CD4-positive, alpha-beta T cell treated with Interleukin-4 for 1 hour (primary cell): ENCODE measurements around the gene IGSF10.
"Not testable (repeated sequence)": the region's sequence is repeated elsewhere in the genome, so short reads cannot be mapped to it uniquely, and the experiment has no call there.

Experiments used
- DNase-seq, 2 donors: peaks; one replicate each; pipeline ENCODE4 v3.0.0-alpha.2; 2020 to 2022

Gene IGSF10, protein sequence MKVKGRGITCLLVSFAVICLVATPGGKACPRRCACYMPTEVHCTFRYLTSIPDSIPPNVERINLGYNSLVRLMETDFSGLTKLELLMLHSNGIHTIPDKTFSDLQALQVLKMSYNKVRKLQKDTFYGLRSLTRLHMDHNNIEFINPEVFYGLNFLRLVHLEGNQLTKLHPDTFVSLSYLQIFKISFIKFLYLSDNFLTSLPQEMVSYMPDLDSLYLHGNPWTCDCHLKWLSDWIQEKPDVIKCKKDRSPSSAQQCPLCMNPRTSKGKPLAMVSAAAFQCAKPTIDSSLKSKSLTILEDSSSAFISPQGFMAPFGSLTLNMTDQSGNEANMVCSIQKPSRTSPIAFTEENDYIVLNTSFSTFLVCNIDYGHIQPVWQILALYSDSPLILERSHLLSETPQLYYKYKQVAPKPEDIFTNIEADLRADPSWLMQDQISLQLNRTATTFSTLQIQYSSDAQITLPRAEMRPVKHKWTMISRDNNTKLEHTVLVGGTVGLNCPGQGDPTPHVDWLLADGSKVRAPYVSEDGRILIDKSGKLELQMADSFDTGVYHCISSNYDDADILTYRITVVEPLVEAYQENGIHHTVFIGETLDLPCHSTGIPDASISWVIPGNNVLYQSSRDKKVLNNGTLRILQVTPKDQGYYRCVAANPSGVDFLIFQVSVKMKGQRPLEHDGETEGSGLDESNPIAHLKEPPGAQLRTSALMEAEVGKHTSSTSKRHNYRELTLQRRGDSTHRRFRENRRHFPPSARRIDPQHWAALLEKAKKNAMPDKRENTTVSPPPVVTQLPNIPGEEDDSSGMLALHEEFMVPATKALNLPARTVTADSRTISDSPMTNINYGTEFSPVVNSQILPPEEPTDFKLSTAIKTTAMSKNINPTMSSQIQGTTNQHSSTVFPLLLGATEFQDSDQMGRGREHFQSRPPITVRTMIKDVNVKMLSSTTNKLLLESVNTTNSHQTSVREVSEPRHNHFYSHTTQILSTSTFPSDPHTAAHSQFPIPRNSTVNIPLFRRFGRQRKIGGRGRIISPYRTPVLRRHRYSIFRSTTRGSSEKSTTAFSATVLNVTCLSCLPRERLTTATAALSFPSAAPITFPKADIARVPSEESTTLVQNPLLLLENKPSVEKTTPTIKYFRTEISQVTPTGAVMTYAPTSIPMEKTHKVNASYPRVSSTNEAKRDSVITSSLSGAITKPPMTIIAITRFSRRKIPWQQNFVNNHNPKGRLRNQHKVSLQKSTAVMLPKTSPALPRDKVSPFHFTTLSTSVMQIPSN (N-terminal part only)

GRCh38 chr3:151460774-151461450 lies at the start of gene IGSF10:
Gene IGSF10, minus strand, starts transcription at chr3:151461061. Its CDS starts 2,352 bp downstream, at chr3:151458709.
- DNase-seq: no peak

GRCh38 chr3:151509468-151510135 lies 48.7 kb upstream of the IGSF10 start:
- DNase-seq: not testable (repeated sequence)

GRCh38 chr3:151504606-151505005 lies 43.7 kb upstream of the IGSF10 start:
- no peak for DNase-seq

DNA sequence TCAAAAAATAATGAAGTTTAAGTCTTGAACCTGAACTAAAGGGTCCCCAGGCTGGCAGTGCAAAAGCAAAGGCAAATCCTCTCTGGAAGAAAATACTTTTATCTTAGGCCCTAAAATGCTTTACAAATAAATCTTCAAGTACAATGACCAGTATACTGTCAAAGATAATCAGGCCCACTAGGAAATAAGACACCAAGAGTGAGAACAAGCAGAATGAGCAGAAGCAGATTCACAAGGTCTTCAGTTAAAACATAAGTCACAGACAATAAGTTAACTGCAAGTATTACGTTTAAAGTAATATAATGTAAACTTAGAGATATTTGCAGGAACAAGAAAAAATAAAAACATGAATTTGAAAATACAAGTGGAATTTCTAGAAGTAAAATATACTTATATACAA lies 42.2 kb upstream of the IGSF10 start:
- DNase-seq: no peak

GRCh38 chr3:151501923-151502632 lies 41.2 kb upstream of the IGSF10 start:
- no peak for DNase-seq

GRCh38 chr3:151501171-151501922 lies 40.5 kb upstream of the IGSF10 start:
- no peak for DNase-seq

- no peak for DNase-seq
Observed at GRCh38 chr3:151499168-151499567, 38.3 kb upstream of the IGSF10 start.

- DNase-seq: no peak
Observed at GRCh38 chr3:151491525-151491924, 30.7 kb upstream of the IGSF10 start.

DNA sequence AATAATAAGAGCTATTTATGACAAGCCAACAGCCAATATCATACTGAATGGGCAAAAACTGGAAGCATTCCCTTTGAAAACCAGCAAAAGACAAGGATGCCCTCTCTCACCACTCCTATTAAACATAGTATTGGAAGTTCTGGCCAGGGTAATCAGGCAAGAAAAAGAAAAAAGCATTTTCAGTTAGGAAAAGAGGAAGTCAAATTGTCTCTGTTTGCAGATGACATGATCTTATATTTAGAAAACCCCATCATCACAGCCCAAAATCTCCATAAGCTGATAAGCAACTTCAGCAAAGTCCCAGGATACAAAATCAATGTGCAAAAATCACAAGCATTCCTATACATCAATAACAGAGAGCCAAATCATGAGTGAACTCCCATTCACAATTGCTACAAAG lies 27.0 kb upstream of the IGSF10 start:
- DNase-seq: not testable (repeated sequence)

DNA sequence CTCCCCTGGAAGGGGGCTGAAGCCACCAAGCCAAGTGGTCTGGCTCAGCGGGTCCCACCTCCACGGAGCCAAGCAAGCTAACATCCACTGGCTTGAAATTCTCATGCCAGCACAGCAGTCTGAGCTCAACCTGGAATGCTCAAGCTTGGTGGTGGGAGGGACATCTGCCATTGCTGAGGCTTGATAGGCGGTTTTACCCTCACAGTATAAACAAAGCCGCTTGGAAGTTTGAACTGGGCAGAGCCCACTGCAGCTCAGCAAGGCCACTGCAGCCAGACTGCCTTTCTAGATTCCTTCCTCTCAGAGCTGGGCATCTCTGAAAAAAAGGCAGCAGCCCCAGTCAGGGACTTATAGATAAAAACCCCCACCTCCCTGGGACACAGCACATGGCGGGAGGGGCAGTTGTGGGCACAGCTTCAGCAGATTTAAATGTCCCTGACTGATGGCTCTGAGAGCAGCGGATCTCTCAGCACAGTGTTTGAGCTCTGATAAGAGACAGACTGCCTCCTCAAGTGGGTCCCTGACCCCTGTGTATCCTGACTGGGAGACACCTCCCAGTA lies 23.2 kb upstream of the IGSF10 start:
- no peak for DNase-seq

DNA sequence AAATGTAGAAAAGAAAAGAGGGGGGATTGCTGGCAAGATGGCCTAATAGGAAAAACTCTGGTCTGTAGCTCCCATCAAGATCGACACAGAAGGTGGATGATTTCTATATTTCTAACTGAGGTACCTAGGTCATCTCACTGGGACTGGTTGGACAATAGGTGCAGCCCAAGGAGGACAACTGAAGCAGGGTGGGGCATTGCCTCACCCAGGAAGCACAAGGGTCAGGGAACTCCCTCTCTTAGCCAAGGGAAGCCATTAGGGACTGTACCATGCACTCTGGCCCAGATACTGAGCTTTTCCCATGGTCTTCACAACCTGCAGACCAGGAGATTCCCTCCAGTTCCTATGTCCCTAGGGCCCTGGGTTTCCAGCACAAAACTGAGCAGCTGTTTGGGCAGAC lies 22.6 kb upstream of the IGSF10 start:
- DNase-seq: no peak

DNA sequence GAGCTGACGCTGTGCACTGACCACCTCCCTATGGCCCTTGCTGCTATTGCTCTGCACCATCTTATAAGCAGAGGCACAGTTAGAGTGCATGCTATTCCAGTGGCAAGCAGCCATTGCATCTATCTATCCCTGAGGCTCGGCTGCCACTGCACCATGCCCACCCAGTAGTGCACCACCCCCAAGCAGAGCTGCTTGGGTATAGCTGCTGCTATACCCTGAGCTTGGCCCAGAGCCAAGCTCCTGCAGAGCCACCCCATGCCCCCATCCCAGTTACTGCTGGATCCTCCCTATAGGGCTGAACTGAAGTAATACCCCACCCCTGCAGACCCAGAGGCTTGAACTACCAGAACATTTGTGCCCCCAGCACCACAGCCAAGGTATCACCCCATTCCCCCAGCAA lies 19.6 kb upstream of the IGSF10 start:
- DNase-seq: no peak

DNA sequence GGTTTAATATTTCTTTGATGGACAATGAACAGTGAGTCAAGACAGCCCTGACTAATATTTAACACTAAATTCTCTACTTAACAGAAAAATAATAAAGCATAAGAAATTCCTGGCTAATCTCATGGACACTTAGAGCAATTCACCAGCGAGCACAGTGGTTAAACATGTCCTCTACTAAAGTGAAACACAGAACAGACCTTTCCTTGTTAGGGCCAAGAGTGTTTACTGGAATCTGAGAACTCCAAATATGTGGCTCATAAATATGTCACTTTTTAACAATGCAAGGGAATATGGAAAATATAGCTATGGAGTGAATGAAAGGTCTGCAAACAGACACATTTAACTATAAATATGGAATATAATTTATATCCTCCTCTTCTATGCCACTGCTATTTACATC lies 18.6 kb upstream of the IGSF10 start:
- DNase-seq: no peak

GRCh38 chr3:151478335-151478697 lies 17.5 kb upstream of the IGSF10 start:
- DNase-seq: no peak

- no peak for DNase-seq
Observed at GRCh38 chr3:151477591-151478334, 16.9 kb upstream of the IGSF10 start.

- no peak for DNase-seq
Observed at GRCh38 chr3:151476344-151477018, 15.6 kb upstream of the IGSF10 start.

DNA sequence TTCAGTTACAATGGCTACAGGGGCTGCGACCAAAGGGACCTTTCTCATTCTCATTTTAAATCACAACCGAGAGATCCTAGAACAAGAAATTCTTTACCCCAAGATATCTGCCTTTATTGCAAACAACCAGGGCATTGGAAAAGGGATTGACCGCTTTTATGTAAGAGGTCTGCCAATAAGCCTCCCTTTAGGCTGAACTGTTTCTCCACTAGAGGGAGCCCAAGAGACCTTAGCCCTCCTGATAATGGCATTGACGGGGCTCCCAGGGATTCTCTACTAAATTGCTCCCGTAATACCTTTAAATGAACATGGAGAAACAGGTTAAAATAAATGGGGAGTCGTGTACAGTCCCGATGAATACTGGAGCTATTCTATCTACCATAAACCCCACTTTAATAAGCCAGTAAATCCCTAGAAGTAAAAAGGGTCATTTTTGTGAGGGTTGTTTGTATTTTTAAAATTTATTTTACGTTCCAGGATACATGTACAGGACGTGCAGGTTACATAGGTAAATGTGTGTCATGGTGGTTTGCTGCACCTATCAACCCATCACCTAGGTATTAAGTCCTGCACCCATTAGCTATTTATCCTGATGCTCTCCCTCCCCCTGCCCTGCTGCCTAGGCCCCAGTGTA lies 7.5 kb upstream of the IGSF10 start:
- DNase-seq: peak; percentile 18 to 55

DNA sequence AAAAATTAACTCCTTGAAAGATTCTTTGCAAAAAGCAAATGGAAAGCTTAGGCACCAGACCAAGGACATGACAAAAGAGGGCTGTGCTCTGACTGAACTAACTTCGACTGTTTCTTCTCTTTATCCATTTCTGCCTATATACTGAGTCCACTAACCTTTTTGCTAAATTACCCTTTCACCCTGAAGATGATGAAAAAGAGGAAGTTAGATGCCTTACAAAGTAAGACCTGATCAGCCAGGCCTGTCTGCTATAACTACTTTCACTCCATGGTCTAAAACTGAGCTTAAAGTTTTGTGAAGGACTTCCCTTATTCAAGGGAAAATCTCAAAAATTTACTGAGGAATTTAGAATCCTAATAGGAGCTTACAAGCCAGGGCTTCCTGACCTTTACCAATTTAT lies 6.2 kb upstream of the IGSF10 start:
- DNase-seq: no peak
